PC-9 (cell line): Measurements from ENCODE around the gene ALG12.

Experiments
- CTCF ChIP-seq: fragments of 200-600 bp; sonication (generic); conservative IDR thresholded peaks from 2 replicates; pipeline ENCODE4 v1.6.1; 2017; ENCODE audit warnings: mixed run types, antibody characterized with exemption, mild to moderate bottlenecking, moderate library complexity
- EZH2 ChIP-seq: fragments of 200-600 bp; sonication (generic); IDR thresholded peaks from 2 replicates; pipeline ENCODE4 v1.8.0; 2017; ENCODE audit warnings: antibody characterized with exemption, low read depth

GRCh38 chr22:49867303-49868265 lies 50.7 kb downstream of the ALG12 start:
- TF ChIP-seq CTCF (no peak), EZH2 (no peak)
